Osteocyte (in vitro differentiated cells): ENCODE measurements around the gene ANKRD60. TPM values are rescaled to one million over a fixed set of nuclear protein-coding genes. Genes with fewer than 3 reads are reported as not detected.

ENCODE experiments used
- DNase-seq: peaks from one replicate; pipeline ENCODE4 v3.0.0; 2021; ENCODE audit warnings: mixed read lengths; ENCODE audit not compliant: unreplicated experiment; ENCODE audit errors: extremely low spot score
- H3K27ac Mint-ChIP-seq: one replicate; pipeline ENCODE4 v1.8.0; 2021; ENCODE audit warnings: mild to moderate bottlenecking, mixed read lengths; ENCODE audit not compliant: unreplicated experiment
- H3K27me3 Mint-ChIP-seq: one replicate; pipeline ENCODE4 v1.8.0; 2021; ENCODE audit warnings: mixed read lengths; ENCODE audit not compliant: unreplicated experiment
- H3K36me3 Mint-ChIP-seq: one replicate; pipeline ENCODE4 v1.8.0; 2021; ENCODE audit warnings: mixed read lengths; ENCODE audit not compliant: unreplicated experiment
- H3K4me1 Mint-ChIP-seq: one replicate; pipeline ENCODE4 v1.8.0; 2021; ENCODE audit warnings: mixed read lengths; ENCODE audit not compliant: unreplicated experiment
- H3K4me3 Mint-ChIP-seq: one replicate; pipeline ENCODE4 v1.8.0; 2021; ENCODE audit warnings: mild to moderate bottlenecking, moderate library complexity, mixed read lengths; ENCODE audit not compliant: unreplicated experiment
- H3K9me3 Mint-ChIP-seq: one replicate; pipeline ENCODE4 v1.8.0; 2021; ENCODE audit warnings: mixed read lengths; ENCODE audit not compliant: unreplicated experiment
- total RNA-seq: library from RNA; stranded (reverse); gene quantifications from 2 replicates; pipeline ENCODE4 v1.2.1, GENCODE V29; 2021
- TF ChIP-seq, protein P1 (sequence below): fragments of 200-600 bp; sonication (generic); IDR thresholded peaks from 2 replicates; pipeline ENCODE4 v1.5.0; 2021; ENCODE audit warnings: antibody characterized with exemption, mild to moderate bottlenecking, moderate library complexity

ANKRD60 gene
- total RNA-seq, 1 donor from 2014 or later = not detected

DNA sequence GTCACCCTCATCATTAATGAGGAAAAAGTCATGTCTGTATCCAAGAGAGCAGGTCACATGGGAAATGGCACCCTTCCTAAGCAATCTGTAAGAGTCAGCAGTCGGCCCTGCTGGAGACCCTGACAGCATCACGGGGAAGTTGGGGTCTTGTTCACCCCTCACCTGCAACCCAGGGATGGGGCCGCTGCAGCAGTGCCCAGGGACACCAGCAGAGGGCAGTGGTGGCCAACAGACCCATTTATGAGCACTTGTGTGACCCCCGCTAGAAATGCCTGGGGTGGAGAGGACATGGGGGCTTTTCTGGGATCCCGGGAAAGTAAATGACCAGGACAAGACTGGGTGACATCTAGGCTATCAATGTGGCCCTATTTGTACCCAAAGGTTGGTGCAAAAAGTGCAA is 35.9 kb downstream of the ANKRD60 start:
- Mint-ChIP-seq H3K4me1 (no peaks in the 10 kb centered on the region), H3K4me3 (no peak overlapping the region), H3K27me3 (peaks cover 36% of the 10 kb centered on the region), H3K36me3 (no peaks in the 10 kb centered on the region), H3K9me3 (no peaks in the 10 kb centered on the region), H3K27ac (no peak overlapping the region)
- no peak for DNase-seq
- TF ChIP-seq, protein P1, sequence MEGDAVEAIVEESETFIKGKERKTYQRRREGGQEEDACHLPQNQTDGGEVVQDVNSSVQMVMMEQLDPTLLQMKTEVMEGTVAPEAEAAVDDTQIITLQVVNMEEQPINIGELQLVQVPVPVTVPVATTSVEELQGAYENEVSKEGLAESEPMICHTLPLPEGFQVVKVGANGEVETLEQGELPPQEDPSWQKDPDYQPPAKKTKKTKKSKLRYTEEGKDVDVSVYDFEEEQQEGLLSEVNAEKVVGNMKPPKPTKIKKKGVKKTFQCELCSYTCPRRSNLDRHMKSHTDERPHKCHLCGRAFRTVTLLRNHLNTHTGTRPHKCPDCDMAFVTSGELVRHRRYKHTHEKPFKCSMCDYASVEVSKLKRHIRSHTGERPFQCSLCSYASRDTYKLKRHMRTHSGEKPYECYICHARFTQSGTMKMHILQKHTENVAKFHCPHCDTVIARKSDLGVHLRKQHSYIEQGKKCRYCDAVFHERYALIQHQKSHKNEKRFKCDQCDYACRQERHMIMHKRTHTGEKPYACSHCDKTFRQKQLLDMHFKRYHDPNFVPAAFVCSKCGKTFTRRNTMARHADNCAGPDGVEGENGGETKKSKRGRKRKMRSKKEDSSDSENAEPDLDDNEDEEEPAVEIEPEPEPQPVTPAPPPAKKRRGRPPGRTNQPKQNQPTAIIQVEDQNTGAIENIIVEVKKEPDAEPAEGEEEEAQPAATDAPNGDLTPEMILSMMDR = peak; percentile 52

DNA sequence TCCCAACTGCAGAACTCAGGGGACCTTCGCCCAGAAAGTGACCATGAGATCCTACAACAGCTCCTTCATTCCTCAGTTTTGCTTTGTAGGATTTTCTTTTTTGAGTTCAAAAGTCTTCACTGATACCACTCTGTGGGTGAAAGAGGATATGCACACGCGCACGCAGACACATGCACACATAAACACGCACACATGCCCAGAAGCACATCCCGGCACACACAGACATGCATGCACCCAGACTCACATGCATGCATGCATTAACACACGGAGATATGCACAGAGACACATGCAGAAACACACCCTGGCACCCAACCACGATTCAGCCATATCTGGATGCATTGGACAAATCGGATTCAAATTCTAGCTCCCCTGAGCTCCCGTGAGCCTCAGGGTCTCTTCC is 36.4 kb downstream of the ANKRD60 start:
- Mint-ChIP-seq H3K27ac (no peak overlapping the region), H3K4me1 (no peaks in the 10 kb centered on the region), H3K9me3 (no peaks in the 10 kb centered on the region), H3K36me3 (no peaks in the 10 kb centered on the region), H3K4me3 (no peak overlapping the region), H3K27me3 (peaks cover 38% of the 10 kb centered on the region)
- DNase-seq = no peak
- TF ChIP-seq, protein P1 = no peak

DNA sequence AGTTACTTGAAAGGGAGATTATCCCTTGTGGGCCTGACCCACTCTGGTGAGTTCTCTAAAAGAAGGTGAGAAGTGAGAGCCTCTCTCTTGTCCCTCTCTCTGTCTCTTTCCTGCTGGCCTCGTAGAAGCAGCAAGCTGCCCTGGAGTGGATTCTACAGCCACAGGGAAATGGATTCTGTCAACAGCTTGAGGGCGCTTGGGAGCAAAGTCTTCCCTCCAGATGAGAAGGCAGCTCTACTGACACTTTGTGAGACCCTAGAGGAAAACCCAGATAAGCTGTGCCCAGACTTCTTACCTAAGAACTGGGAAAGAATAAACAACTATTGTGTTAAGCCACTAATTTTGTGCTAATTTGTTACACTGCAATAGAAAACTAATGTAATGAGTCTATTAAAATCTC is 39.9 kb downstream of the ANKRD60 start:
- H3K27ac Mint-ChIP-seq = no peak overlapping the region
- no peak overlapping the region for H3K4me3 Mint-ChIP-seq
- no peaks in the 10 kb centered on the region for H3K4me1 Mint-ChIP-seq
- H3K36me3 Mint-ChIP-seq = no peaks in the 10 kb centered on the region
- no peak for DNase-seq
- H3K9me3 Mint-ChIP-seq = peaks cover 5% of the 10 kb centered on the region
- TF ChIP-seq, protein P1 = peak; percentile 7
- H3K27me3 Mint-ChIP-seq = peaks cover 48% of the 10 kb centered on the region

DNA sequence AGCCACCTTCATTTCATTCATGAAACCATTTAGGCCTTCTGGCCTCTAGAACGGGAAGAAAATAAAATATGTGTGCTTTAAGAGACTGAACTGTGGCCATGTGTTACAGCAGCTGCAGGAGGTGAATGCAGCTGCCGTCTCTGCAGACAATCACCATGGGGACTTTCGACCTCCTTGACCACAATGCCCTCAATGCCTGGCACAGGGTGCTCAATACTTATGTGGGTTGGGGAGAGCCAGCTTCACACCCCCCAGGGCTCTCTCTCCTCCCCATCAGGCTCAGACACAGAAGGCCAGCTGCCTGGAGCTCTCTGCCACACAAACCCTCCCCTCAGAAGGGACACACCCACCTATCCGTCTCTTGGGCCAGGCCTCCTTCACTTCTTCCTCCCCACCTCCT is 43.5 kb downstream of the ANKRD60 start:
- TF ChIP-seq, protein P1 = no peak
- Mint-ChIP-seq H3K9me3 (peaks cover 5% of the 10 kb centered on the region), H3K4me1 (no peaks in the 10 kb centered on the region), H3K4me3 (no peak overlapping the region), H3K36me3 (no peaks in the 10 kb centered on the region), H3K27me3 (peaks cover 36% of the 10 kb centered on the region), H3K27ac (no peak overlapping the region)
- no peak for DNase-seq

DNA sequence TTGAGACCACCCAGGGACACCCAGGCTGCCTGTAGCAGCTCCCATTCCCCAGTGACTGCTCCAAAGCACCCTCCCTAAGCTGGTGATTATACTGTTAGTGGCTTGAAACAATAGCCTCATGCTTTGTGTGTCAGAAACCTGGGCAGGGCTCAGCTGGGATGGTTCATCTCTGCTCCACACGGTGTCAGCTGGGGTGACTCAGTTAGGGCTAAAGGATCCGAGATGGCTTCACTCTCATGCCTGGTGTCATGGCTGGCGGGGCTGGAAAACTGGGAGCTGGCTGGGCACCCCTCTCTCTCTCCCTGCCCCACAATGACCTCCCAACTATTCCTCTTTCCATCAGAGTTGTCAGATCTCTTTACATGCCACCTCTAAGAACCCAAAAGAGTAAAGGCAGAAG is 44.4 kb downstream of the ANKRD60 start:
- Mint-ChIP-seq H3K4me1 (peaks cover 4% of the 10 kb centered on the region), H3K36me3 (no peaks in the 10 kb centered on the region), H3K27me3 (peaks cover 33% of the 10 kb centered on the region), H3K9me3 (peaks cover 5% of the 10 kb centered on the region), H3K27ac (no peak overlapping the region), H3K4me3 (no peak overlapping the region)
- no peak for DNase-seq
- TF ChIP-seq, protein P1 = no peak
